OCI-LY7 (cell line): ENCODE data around the gene SLC25A29. TPM values are rescaled to one million over a fixed set of nuclear protein-coding genes. Genes with fewer than 3 reads are reported as not detected.
"Not testable (repeated sequence)": the region's sequence is repeated elsewhere in the genome, so short reads cannot be mapped to it uniquely, and the experiment has no call there.

Experiments
- BruUV-seq: library from RNA; stranded (reverse); fragments of 400-500 nt; replicated peaks from 2 replicates; lab custom pipeline; 2021; lab: Mats Ljungman, UMichigan
- CTCF ChIA-PET: fragments of 300-600 bp; sonication (Branson Sonifier 250); formaldehyde crosslinking; loops from one replicate; lab custom pipeline; 2022; ENCODE audit warnings: antibody characterized with exemption; ENCODE audit not compliant: unreplicated experiment; lab: Charles Lee
- POLR2A ChIA-PET: fragments of 300-600 bp; sonication (Branson Sonifier 250); formaldehyde crosslinking; loops from one replicate; lab custom pipeline; 2022; ENCODE audit warnings: antibody characterized with exemption; lab: Charles Lee
- DNase-seq: peaks from one replicate; pipeline ENCODE4 v3.0.0-alpha.2; 2015; ENCODE audit warnings: low spot score
- H2AFZ ChIP-seq: fragments of 200-600 bp; sonication (generic), shearing (Covaris generic); 2 replicates; pipeline ENCODE4 v1.6.1; 2014; ENCODE audit warnings: mild to moderate bottlenecking, antibody characterized with exemption, low read length, moderate library complexity
- H3K27ac ChIP-seq: fragments of 200-600 bp; sonication (generic); 2 replicates; pipeline ENCODE4 v1.5.1; 2014; ENCODE audit warnings: mixed run types, low read depth, mild to moderate bottlenecking, moderate library complexity, low read length, inconsistent platforms; ENCODE audit not compliant: poor library complexity, severe bottlenecking
- H3K36me3 ChIP-seq: fragments of 200-600 bp; sonication (generic); 2 replicates; pipeline ENCODE4 v1.6.1; 2014; ENCODE audit warnings: mild to moderate bottlenecking, antibody characterized with exemption, low read length, moderate library complexity, mixed read lengths; ENCODE audit not compliant: insufficient read depth
- H3K4me1 ChIP-seq: fragments of 200-600 bp; sonication (generic); 2 replicates; pipeline ENCODE4 v1.5.1; 2014; ENCODE audit warnings: mild to moderate bottlenecking, low read length; ENCODE audit not compliant: insufficient read depth, poor library complexity, severe bottlenecking
- H3K4me2 ChIP-seq: fragments of 200-600 bp; sonication (generic); 2 replicates; pipeline ENCODE4 v1.6.1; 2014; ENCODE audit warnings: mild to moderate bottlenecking, low read length
- H3K4me3 ChIP-seq: fragments of 200-600 bp; sonication (generic); 2 replicates; pipeline ENCODE4 v1.5.1; 2014; ENCODE audit warnings: mild to moderate bottlenecking, low read depth, low read length; ENCODE audit not compliant: poor library complexity, severe bottlenecking
- H3K79me2 ChIP-seq: fragments of 200-600 bp; sonication (generic); 2 replicates; pipeline ENCODE4 v1.6.1; 2016; ENCODE audit warnings: low read depth, mild to moderate bottlenecking, low read length, moderate library complexity, mixed read lengths; ENCODE audit not compliant: insufficient read depth
- H3K9me2 ChIP-seq: fragments of 200-600 bp; sonication (generic); 2 replicates; pipeline ENCODE4 v1.6.1; 2016; ENCODE audit warnings: mild to moderate bottlenecking, low read length, mixed read lengths; ENCODE audit not compliant: insufficient read depth
- H3K9me3 ChIP-seq: fragments of 200-600 bp; sonication (generic); 2 replicates; pipeline ENCODE4 v1.6.1; 2014; ENCODE audit warnings: mild to moderate bottlenecking, mixed run types, low read length, mixed read lengths
- H4K20me1 ChIP-seq: fragments of 200-600 bp; sonication (generic); 2 replicates; pipeline ENCODE4 v1.6.1; 2014; ENCODE audit warnings: mild to moderate bottlenecking, antibody characterized with exemption, low read length, moderate library complexity, mixed read lengths; ENCODE audit not compliant: insufficient read depth
- EZH2phosphoT487 ChIP-seq: fragments of 200-600 bp; sonication (generic); IDR thresholded peaks from 2 replicates; pipeline ENCODE4 v1.6.1; 2018; ENCODE audit warnings: low read depth, borderline replicate concordance, mild to moderate bottlenecking, mixed run types, antibody characterized with exemption, low read length, moderate library complexity, mixed read lengths
- intact Hi-C: fragments of 100-400 bp; cut with micrococcal nuclease; formaldehyde crosslinking; loops from one replicate; pipeline ENCODE4 v1.10.0; 2022; ENCODE audit not compliant: unreplicated experiment
- total RNA-seq, 2 experiments: library from RNA; depleted of rRNA in 1 of 2; stranded (reverse); fragments of >200 nt in 1 of 2; shearing (Covaris generic) in 1 of 2; gene quantifications; 2 replicates each; pipeline ENCODE4 v1.2.3, GENCODE V29; 2014 to 2022
- TF ChIP-seq, protein P1 (sequence below): fragments of 200-600 bp; sonication (generic); conservative IDR thresholded peaks from 2 replicates; pipeline ENCODE4 v1.5.1; 2014; ENCODE audit warnings: mild to moderate bottlenecking, antibody characterized with exemption, low read length, moderate library complexity, mixed read lengths

SLC25A29 gene
- total RNA-seq, 2 experiments from 2014 or later, result 14.6 to 34.8 TPM

DNA sequence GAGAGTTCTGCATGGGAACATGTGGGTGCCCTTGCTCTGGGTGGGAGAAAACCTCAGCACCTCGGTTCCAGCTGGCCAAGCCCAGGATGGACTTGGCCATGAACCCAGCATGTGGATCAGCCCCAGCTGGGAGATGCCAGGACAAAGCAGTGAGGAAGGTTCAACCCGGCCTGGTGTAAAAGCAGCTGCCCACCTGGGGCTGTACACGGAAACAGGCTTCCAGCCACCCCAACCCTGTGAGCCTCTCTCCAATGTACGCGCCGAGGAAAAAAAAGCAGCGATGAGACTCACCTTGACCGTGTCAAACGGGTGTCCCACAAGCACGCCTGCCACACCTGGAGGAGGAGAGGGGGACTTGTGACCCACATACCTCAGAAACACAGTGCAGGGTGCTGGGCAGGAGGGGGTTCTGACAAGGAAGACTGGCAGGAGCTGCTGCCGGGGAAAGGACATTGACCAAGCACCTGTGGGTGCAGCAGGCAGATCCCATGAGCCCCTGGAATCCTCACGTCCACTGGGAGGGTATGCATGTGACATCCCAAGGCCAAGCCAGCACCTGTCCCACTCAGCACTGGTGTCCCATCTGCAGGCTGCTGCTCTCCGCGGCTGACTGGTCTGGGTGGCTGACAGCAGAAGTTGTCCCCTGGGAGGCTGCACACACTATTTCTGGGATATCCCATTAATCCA, 7.5 kb downstream of the SLC25A29 start:
- Histone ChIP-seq H3K79me2 (no peaks in the 10 kb centered on the region), H3K27ac (no peak overlapping the region), H3K9me3 (no peaks in the 10 kb centered on the region), H3K4me1 (peaks cover 17% of the 10 kb centered on the region), H3K9me2 (no peaks in the 10 kb centered on the region), H3K4me2 (no peak overlapping the region), H3K4me3 (no peak overlapping the region), H3K36me3 (no peaks in the 10 kb centered on the region), H2AFZ (no peak overlapping the region), H4K20me1 (no peaks in the 10 kb centered on the region)
- no peak for TF ChIP-seq EZH2phosphoT487
- TF ChIP-seq, protein P1, sequence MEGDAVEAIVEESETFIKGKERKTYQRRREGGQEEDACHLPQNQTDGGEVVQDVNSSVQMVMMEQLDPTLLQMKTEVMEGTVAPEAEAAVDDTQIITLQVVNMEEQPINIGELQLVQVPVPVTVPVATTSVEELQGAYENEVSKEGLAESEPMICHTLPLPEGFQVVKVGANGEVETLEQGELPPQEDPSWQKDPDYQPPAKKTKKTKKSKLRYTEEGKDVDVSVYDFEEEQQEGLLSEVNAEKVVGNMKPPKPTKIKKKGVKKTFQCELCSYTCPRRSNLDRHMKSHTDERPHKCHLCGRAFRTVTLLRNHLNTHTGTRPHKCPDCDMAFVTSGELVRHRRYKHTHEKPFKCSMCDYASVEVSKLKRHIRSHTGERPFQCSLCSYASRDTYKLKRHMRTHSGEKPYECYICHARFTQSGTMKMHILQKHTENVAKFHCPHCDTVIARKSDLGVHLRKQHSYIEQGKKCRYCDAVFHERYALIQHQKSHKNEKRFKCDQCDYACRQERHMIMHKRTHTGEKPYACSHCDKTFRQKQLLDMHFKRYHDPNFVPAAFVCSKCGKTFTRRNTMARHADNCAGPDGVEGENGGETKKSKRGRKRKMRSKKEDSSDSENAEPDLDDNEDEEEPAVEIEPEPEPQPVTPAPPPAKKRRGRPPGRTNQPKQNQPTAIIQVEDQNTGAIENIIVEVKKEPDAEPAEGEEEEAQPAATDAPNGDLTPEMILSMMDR, result no peak
- ChIA-PET CTCF (no interaction called here), POLR2A (no interaction called here)
- intact Hi-C loops, result no loop called here
- no TSS peak for BruUV-seq
- DNase-seq, result peak; percentile 27

DNA sequence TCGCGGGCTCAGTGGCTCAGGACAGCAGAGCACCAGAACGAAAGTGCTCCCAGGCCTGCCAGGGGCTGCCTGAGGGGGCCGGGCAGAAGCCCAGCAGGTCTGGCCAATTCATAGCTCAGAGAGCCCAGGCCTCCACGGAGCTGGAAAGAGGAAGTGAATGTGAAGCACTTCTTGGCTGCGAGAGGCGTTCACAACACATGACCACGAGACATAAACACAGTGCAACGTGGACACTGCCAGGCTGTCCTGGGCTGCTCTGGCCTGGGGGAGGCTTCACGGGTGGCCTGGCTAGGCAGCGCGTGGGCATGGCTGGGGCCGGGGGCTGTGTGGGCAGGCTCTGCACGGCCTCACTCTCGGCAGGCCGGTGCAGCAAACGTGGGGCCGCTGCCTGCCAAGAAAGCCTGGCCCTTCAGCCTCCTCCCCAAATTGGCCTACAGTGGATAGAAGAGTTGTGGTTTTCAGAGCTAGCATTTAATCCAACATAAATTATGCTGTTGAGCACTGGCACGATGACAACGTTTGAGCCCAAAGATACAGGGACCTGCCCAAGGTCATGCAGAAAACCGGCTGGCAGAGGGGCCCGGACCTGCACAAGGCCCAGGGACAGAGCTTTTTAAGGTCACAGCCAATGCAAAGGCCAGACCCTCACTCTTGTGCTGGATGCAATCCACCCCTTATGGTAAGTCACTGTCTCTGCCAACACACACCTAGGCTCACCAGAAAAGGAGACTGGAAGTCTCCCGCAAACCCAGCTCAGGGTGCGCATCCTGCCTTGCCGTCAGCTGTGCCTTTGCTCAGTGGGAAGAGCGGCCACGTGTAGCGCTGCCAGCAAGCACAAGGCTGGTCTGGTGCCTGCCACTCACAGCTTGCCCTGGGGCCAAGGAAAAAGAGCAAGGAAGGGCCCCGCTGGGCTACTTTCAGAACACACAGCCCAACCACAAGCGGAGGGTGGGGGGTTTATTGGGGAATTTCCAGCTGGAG, 8.6 kb downstream of the SLC25A29 start:
- no peak for TF ChIP-seq EZH2phosphoT487
- TF ChIP-seq, protein P1, result no peak
- ChIA-PET POLR2A (interaction anchor here (0.8 kb wide), 1 partner anchor 51 kb away, joined by 3 read pairs; no protein-coding TSS in a partner anchor), CTCF (no interaction called here)
- no peaks in the 10 kb centered on the region for H3K9me3 ChIP-seq
- H3K79me2 ChIP-seq, result no peaks in the 10 kb centered on the region
- intact Hi-C loops, result no loop called here
- no peak overlapping the region for H3K4me3 ChIP-seq
- no TSS peak for BruUV-seq
- no peak overlapping the region for H3K27ac ChIP-seq
- H4K20me1 ChIP-seq, result no peaks in the 10 kb centered on the region
- H3K9me2 ChIP-seq, result no peaks in the 10 kb centered on the region
- peak; percentile 72 for DNase-seq
- H3K4me1 ChIP-seq, result peaks cover 17% of the 10 kb centered on the region
- no peaks in the 10 kb centered on the region for H3K36me3 ChIP-seq
- peak overlapping the region; percentile 25; the same call in 1 of the 2 replicates for H3K4me2 ChIP-seq
- H2AFZ ChIP-seq, result no peak overlapping the region

DNA sequence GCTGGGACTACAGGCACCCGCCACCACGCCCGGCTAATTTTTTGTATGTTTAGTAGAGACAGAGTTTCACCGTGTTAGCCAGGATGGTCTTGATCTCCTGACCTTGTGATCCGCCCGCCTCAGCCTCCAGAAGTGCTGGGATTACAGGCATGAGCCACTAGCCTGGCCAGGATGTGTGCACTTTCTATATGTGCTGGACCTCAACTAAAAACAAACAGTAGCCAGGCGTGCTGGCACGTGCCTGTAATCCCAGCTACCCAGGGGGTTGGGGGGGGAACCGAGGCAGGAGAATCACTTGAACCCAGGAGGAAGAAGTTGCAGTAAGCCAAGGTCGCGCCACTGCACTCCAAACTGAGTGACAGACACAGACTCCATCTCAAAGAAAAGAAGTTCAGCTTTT, 9.5 kb downstream of the SLC25A29 start:
- H3K79me2 ChIP-seq, H3K9me3 ChIP-seq, H3K4me3 ChIP-seq, H4K20me1 ChIP-seq, intact Hi-C loops, H3K9me2 ChIP-seq, H2AFZ ChIP-seq, H3K36me3 ChIP-seq, DNase-seq, CTCF ChIA-PET, BruUV-seq, H3K27ac ChIP-seq: not testable (repeated sequence)
- Histone ChIP-seq H3K4me1 (peaks cover 17% of the 10 kb centered on the region), H3K4me2 (peak overlapping the region; percentile 25; the same call in 1 of the 2 replicates)
- POLR2A ChIA-PET, result interaction anchor here (0.8 to 1.0 kb wide), 2 partner anchors 9 to 52 kb away, joined by 3 to 4 read pairs; no protein-coding TSS in a partner anchor
